SK-N-SH (cell line): ENCODE measurements around the gene FUT2. TPM values are rescaled to one million over a fixed set of nuclear protein-coding genes. Genes with fewer than 3 reads are reported as not detected.

Source experiments
- CTCF ChIA-PET: fragments of 300-600, 350-600 bp; formaldehyde crosslinking; extraction: SDS; loops from one replicate; lab custom pipeline; 2021; lab: Yijun Ruan, JAX
- POLR2A ChIA-PET: fragments of 350-600 bp; sonication (Branson Sonifier 250); formaldehyde crosslinking; extraction: SDS; loops from one replicate; lab custom pipeline; 2020; ENCODE audit warnings: antibody characterized with exemption, inconsistent platforms; lab: Yijun Ruan, JAX
- DNase-seq: peaks from one replicate; pipeline ENCODE4 v3.0.0; 2012
- H2AFZ ChIP-seq: fragments of 200-600 bp; sonication (generic); 2 replicates; pipeline ENCODE4 v1.8.1; 2016; ENCODE audit warnings: antibody characterized with exemption, mild to moderate bottlenecking, low read depth
- H3F3A ChIP-seq: fragments of 200-600 bp; sonication (generic); replicated peaks from 2 replicates; pipeline ENCODE3; 2016; ENCODE audit warnings: antibody characterized with exemption, mild to moderate bottlenecking; ENCODE audit not compliant: insufficient read depth
- H3K27ac ChIP-seq, 2 experiments: fragments of 200-500 bp in 1 of 2; fragments of 200-600 bp in 1 of 2; sonication (Bioruptor generic) in 1 of 2; sonication (generic), shearing (Covaris generic) in 1 of 2; 2 replicates each; pipeline versions ENCODE4 v1.5.1 to v1.6.1; 2014 to 2016; ENCODE audit warnings: low read depth in 2 of 2, inconsistent platforms in 1 of 2, low read length in 1 of 2, mild to moderate bottlenecking in 1 of 2, mixed read lengths in 1 of 2
- H3K27me3 ChIP-seq: fragments of 200-600 bp; sonication (generic), shearing (Covaris generic); 2 replicates; pipeline ENCODE4 v1.6.1; 2016; ENCODE audit warnings: mixed run types; ENCODE audit not compliant: insufficient read depth
- H3K36me3 ChIP-seq, 2 experiments: fragments of 200-500 bp in 1 of 2; fragments of 200-600 bp in 1 of 2; sonication (Bioruptor generic) in 1 of 2; sonication (generic) in 1 of 2; replicated peaks in 1 of 2; 2 replicates each; pipeline versions ENCODE3 to v1.5.1; 2014 to 2016; ENCODE audit warnings: low read length in 1 of 2, mild to moderate bottlenecking in 1 of 2; ENCODE audit not compliant: insufficient read depth in 2 of 2, control insufficient read depth in 1 of 2
- H3K4me1 ChIP-seq, 2 experiments: fragments of 200-500 bp in 1 of 2; fragments of 200-600 bp in 1 of 2; sonication (Bioruptor generic) in 1 of 2; sonication (generic), shearing (Covaris generic) in 1 of 2; 2 replicates each; pipeline versions ENCODE4 v1.5.1 to v1.6.1; 2014 to 2016; ENCODE audit warnings: low read depth in 1 of 2, low read length in 1 of 2, mixed run types in 1 of 2; ENCODE audit not compliant: insufficient read depth in 2 of 2, control insufficient read depth in 1 of 2
- H3K4me2 ChIP-seq: fragments of 200-600 bp; sonication (generic), shearing (Covaris generic); 2 replicates; pipeline ENCODE4 v1.6.1; 2017; ENCODE audit warnings: mixed run types
- H3K4me3 ChIP-seq, 2 experiments: fragments of 200-500 bp in 1 of 2; fragments of 200-600 bp in 1 of 2; sonication (Bioruptor generic) in 1 of 2; sonication (generic), shearing (Covaris generic) in 1 of 2; 2 replicates each; pipeline versions ENCODE4 v1.5.1 to v1.8.1; 2014 to 2016; ENCODE audit warnings: low read depth in 2 of 2, inconsistent platforms in 1 of 2, low read length in 1 of 2, mild to moderate bottlenecking in 1 of 2, mixed read lengths in 1 of 2, moderate library complexity in 1 of 2
- H3K79me2 ChIP-seq: fragments of 200-600 bp; sonication (generic); 2 replicates; pipeline ENCODE4 v1.8.1; 2017; ENCODE audit warnings: mild to moderate bottlenecking; ENCODE audit not compliant: insufficient read depth
- H3K9ac ChIP-seq: fragments of 200-600 bp; sonication (generic); 2 replicates; pipeline ENCODE4 v1.6.1; 2017; ENCODE audit warnings: mixed run types
- H3K9me2 ChIP-seq: fragments of 200-600 bp; sonication (generic); 2 replicates; pipeline ENCODE4 v1.6.1; 2017; ENCODE audit warnings: mixed run types
- H3K9me3 ChIP-seq: fragments of 200-600 bp; sonication (generic); 2 replicates; pipeline ENCODE4 v1.6.1; 2017; ENCODE audit warnings: mixed run types, mild to moderate bottlenecking, moderate library complexity
- H4K20me1 ChIP-seq: fragments of 200-600 bp; sonication (generic); 2 replicates; pipeline ENCODE4 v1.6.1; 2017; ENCODE audit warnings: mild to moderate bottlenecking, mixed run types; ENCODE audit not compliant: insufficient read depth
- CHD2 ChIP-seq: fragments of 150-350 bp; IDR thresholded peaks from 2 replicates; pipeline ENCODE4 v1.6.1; 2018; ENCODE audit warnings: low read length; ENCODE audit not compliant: partially characterized antibody
- ELF1 ChIP-seq: IDR thresholded peaks from 2 replicates; pipeline ENCODE4 v1.4.0; 2012
- EP300 ChIP-seq, 2 experiments: IDR thresholded peaks; 2 replicates each; pipeline versions ENCODE4 v1.4.0 to v1.6.1; 2012; ENCODE audit warnings: borderline replicate concordance in 1 of 2, low read depth in 1 of 2, low read length in 1 of 2
- EZH2phosphoT487 ChIP-seq: fragments of 200-600 bp; sonication (generic); IDR thresholded peaks from 2 replicates; pipeline ENCODE4 v1.6.1; 2017; ENCODE audit warnings: low read depth, mixed run types, mild to moderate bottlenecking, antibody characterized with exemption, moderate library complexity, borderline replicate concordance
- FOXJ3 ChIP-seq: sonication (generic); formaldehyde crosslinking; IDR thresholded peaks from 2 replicates; pipeline ENCODE4 v1.5.1; 2020; ENCODE audit warnings: mild to moderate bottlenecking, missing genetic modification reagents
- GABPA ChIP-seq: IDR thresholded peaks from 2 replicates; pipeline ENCODE4 v1.4.0; 2012; ENCODE audit warnings: low read depth, mild to moderate bottlenecking
- GATA2 ChIP-seq: sonication (generic); formaldehyde crosslinking; IDR thresholded peaks from 2 replicates; pipeline ENCODE4 v1.5.0; 2020; ENCODE audit warnings: mild to moderate bottlenecking, missing genetic modification reagents
- IRF3 ChIP-seq: fragments of 150-350 bp; IDR thresholded peaks from 2 replicates; pipeline ENCODE4 v1.6.1; 2016; ENCODE audit warnings: mild to moderate bottlenecking, low read depth, low read length
- MEF2A ChIP-seq: IDR thresholded peaks from 2 replicates; pipeline ENCODE4 v1.4.0; 2012; ENCODE audit warnings: low read depth, borderline replicate concordance
- NFIC ChIP-seq: IDR thresholded peaks from 2 replicates; pipeline ENCODE4 v1.4.0; 2012; ENCODE audit warnings: borderline replicate concordance
- POLR2AphosphoS5 ChIP-seq: IDR thresholded peaks from 2 replicates; pipeline ENCODE4 v1.6.1; 2012; ENCODE audit warnings: low read depth, low read length
- RCOR1 ChIP-seq: fragments of 150-350 bp; IDR thresholded peaks from 2 replicates; pipeline ENCODE4 v1.6.1; 2017; ENCODE audit warnings: antibody characterized with exemption, low read length
- RFX5 ChIP-seq: IDR thresholded peaks from 2 replicates; pipeline ENCODE4 v1.6.1; 2012; ENCODE audit warnings: mild to moderate bottlenecking, improper control_type of control experiment, low read length
- SIN3A ChIP-seq: IDR thresholded peaks from 2 replicates; pipeline ENCODE4 v1.6.1; 2012; ENCODE audit warnings: low read depth, mild to moderate bottlenecking, low read length, moderate library complexity, borderline replicate concordance
- TAF1 ChIP-seq: IDR thresholded peaks from 2 replicates; pipeline ENCODE4 v1.6.1; 2012; ENCODE audit warnings: low read depth, mild to moderate bottlenecking, low read length, moderate library complexity, borderline replicate concordance
- TEAD4 ChIP-seq: IDR thresholded peaks from 2 replicates; pipeline ENCODE4 v1.4.0; 2012; ENCODE audit warnings: mild to moderate bottlenecking, borderline replicate concordance; ENCODE audit not compliant: insufficient read depth
- USF2 ChIP-seq: fragments of 150-350 bp; IDR thresholded peaks from 2 replicates; pipeline ENCODE4 v1.6.1; 2017; ENCODE audit warnings: antibody characterized with exemption, low read length, low read depth, borderline replicate concordance
- WGBS: methylation state at CpG from one replicate; pipeline ENCODE4 v1.1.6; 2017; ENCODE audit warnings: low lambda C conversion rate; 5-methylcytosine and 5-hydroxymethylcytosine counted together
- polyA plus RNA-seq, 3 experiments: library from polyadenylated mRNA; depleted of rRNA; stranded (reverse); fragments of >200 nt; gene quantifications; 2 replicates each; pipeline ENCODE4 v1.2.3, GENCODE V29; 2012

FUT2 gene
- polyA plus RNA-seq, 1 of the 3 experiments (the other 2 are of a cell fraction): not detected

DNA sequence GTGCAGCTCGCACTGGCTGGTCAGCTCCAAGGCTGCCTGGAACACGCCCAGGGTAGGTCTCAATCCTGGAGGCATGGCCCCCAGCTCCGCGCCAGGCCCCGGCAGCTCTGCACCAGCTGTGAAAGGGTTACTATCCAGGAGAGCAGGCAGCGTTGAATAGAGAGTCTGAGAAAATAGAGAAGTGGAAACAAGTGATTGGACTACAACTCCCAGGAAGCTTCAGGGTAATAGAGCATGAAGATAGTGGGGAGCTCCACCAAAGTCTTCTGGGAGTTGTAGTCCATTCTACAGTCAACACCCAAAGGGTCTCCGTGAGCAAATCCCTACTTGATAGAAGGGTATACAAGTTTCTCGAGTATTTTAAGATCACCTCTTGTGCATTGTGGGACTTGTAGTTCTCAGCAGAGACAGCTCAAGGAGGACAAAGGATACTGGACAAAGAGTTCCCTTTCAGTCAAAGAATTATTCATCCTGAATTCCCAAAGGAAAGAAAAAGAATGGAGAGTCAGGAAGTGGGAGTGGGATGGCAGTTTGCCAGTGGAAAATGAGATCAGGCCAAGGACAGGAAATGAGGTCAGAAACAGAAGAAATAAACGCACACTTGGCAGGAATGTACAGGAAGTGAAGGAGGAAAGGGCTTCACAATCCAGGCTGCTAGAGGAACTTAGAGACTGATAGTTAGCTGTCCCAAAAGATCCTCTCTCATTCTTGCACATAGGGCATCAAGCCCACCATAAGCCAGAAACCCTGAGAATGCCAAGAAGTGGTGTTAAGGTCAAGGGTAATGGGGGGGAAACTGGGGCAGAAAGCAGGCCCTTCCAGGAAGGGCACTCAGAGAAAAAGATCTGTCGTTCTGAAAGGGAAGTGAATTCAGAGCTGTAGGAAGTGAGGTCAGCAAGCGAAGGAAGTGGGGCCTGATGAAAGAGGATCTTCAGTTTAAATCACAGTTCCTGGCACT, 29.3 kb downstream of the FUT2 start:
- Histone ChIP-seq H3K9me3 (no peaks in the 10 kb centered on the region), H3K36me3 (no peaks in the 10 kb centered on the region), H3K27ac (peak overlapping the region; percentile 54 to 91), H3K4me3 (no peak overlapping the region), H3K79me2 (no peaks in the 10 kb centered on the region), H3K27me3 (no peaks in the 10 kb centered on the region), H3F3A (peaks cover 13% of the 10 kb centered on the region), H3K9ac (peak overlapping the region; percentile 49; the same call in 1 of the 2 replicates), H4K20me1 (no peaks in the 10 kb centered on the region), H2AFZ (peak overlapping the region; percentile 83), H3K9me2 (no peaks in the 10 kb centered on the region), H3K4me1 (peaks cover 7 to 11% of the 10 kb centered on the region in 2 experiments; a peak in 3 of 4 replicates), H3K4me2 (0 out of 2 replicates have a peak overlapping the region, but pooled peaks have one; percentile 27)
- TF ChIP-seq USF2 (no peak), ELF1 (peak; percentile 69), POLR2AphosphoS5 (no peak; the same call in 1 of the 2 replicates), RFX5 (no peak), FOXJ3 (CRISPR knock-in tag) (no peak), CHD2 (peak; percentile 26), GATA2 (CRISPR knock-in tag) (no peak), SIN3A (no peak), NFIC (peak; percentile 82), GABPA (peak; percentile 77), TAF1 (no peak), TEAD4 (no peak)
- DNase-seq: peak; percentile 75
- WGBS: 65% methylated on average over 11 of the region's 11 CpGs
- CTCF ChIA-PET: interaction anchor here (0.6 to 2.5 kb wide), 3 partner anchors 14 to 50 kb away, joined by 3 to 12 read pairs (median 4); no protein-coding TSS in a partner anchor
- POLR2A ChIA-PET: interaction anchor here (0.6 to 1.4 kb wide), 3 partner anchors 14 to 147 kb away, joined by 3 to 5 read pairs (median 4); partner anchors contain the start of gene FAM83E

GRCh38 chr19:48726556-48726955, 30.8 kb downstream of the FUT2 start:
- no peaks in the 10 kb centered on the region for H4K20me1 ChIP-seq
- no peaks in the 10 kb centered on the region for H3K36me3 ChIP-seq
- H3K4me2 ChIP-seq: no peak overlapping the region
- no peaks in the 10 kb centered on the region for H3K79me2 ChIP-seq
- 100% methylated on average over 1 of the region's 2 CpGs for WGBS
- H3K27me3 ChIP-seq: no peaks in the 10 kb centered on the region
- CTCF ChIA-PET: interaction anchor here (1.6 kb wide), 1 partner anchor 51 kb away, joined by 4 read pairs; no protein-coding TSS in a partner anchor
- peaks cover 13% of the 10 kb centered on the region for H3F3A ChIP-seq
- H2AFZ ChIP-seq: no peak overlapping the region
- no peaks in the 10 kb centered on the region for H3K9me2 ChIP-seq
- no peaks in the 10 kb centered on the region for H3K9me3 ChIP-seq
- no peak for DNase-seq
- H3K4me3 ChIP-seq: no peak overlapping the region
- peaks cover 0 to 11% of the 10 kb centered on the region in 2 experiments; a peak in 3 of 4 replicates for H3K4me1 ChIP-seq
- TF ChIP-seq GABPA: peak; percentile 64
- no peak for TF ChIP-seq IRF3
- TF ChIP-seq RCOR1: no peak
- no peak for TF ChIP-seq MEF2A
- TF ChIP-seq EP300 (IDR thresholded peaks at IDR 0.05; ENCODE audit: borderline replicate concordance in 1 of 2, low read depth in 1 of 2, low read length in 1 of 2): no peak
- TF ChIP-seq EZH2phosphoT487: no peak
- TF ChIP-seq TAF1: no peak
- no peak for TF ChIP-seq NFIC
- no peak overlapping the region for H3K9ac ChIP-seq
- no peak overlapping the region for H3K27ac ChIP-seq
- POLR2A ChIA-PET: interaction anchor here (0.6 kb wide), 1 partner anchor 51 kb away, joined by 3 read pairs; no protein-coding TSS in a partner anchor
